ENCODE results near the gene OLFM2. TPM values are rescaled to one million over a fixed set of nuclear protein-coding genes. Genes with fewer than 3 reads are reported as not detected.

OLFM2 gene
- polyA plus RNA-seq, 2 of the 4 experiments (the other 2 are of a cell fraction), result 6.5 to 8.0 TPM

GRCh38 chr19:9940778-9941177 is 4.5 kb upstream of the OLFM2 start (continued):
- TF ChIP-seq HOXA7 (CRISPR knock-in tag; IDR thresholded peaks at IDR 0.05), result no peak
- no peak for TF ChIP-seq EHF (CRISPR knock-in tag; IDR thresholded peaks at IDR 0.05)
- TF ChIP-seq PBX3 (IDR thresholded peaks at IDR 0.05), result no peak
- TF ChIP-seq RARB (CRISPR knock-in tag; IDR thresholded peaks at IDR 0.05), result no peak
- TF ChIP-seq JUN (IDR thresholded peaks at IDR 0.05), result no peak
- no peak for TF ChIP-seq MAFK (IDR thresholded peaks at IDR 0.05; ENCODE audit: partially characterized antibody)
- TF ChIP-seq TP53 (CRISPR knock-in tag; IDR thresholded peaks at IDR 0.05), result no peak
- TF ChIP-seq MAZ (IDR thresholded peaks at IDR 0.05; ENCODE audit: borderline replicate concordance, low read depth, low read length), result no peak

GRCh38 chr19:9939301-9939913 is 3.1 kb upstream of the OLFM2 start:
- CTCF ChIA-PET, result interaction anchor here (0.7 to 2.3 kb wide), 5 partner anchors 8 to 88 kb away, joined by 3 to 10 read pairs (median 4); no protein-coding TSS in a partner anchor
- no peak overlapping the region for H3K4me3 ChIP-seq
- peak; percentile 30 to 34; a peak in 2 of 6 replicates for ATAC-seq
- no peak for DNase-seq (ENCODE audit: low read depth in 1 of 2, low spot score in 1 of 2)
- H3K4me1 ChIP-seq, result peaks cover 15% of the 10 kb centered on the region
- WGBS (ENCODE audit: missing lambda C conversion rate), result 30% methylated on average over 3 of the region's 3 CpGs
- POLR2A ChIA-PET, result no interaction called here
- peaks cover 12% of the 10 kb centered on the region; the same call in 2 of the 3 replicates for H3K9me3 ChIP-seq
- no peak overlapping the region for H3K4me2 ChIP-seq
- FAIRE-seq, result no peak
- H3K27ac ChIP-seq, result no peak overlapping the region
- TF ChIP-seq HES2 (IDR thresholded peaks at IDR 0.05) (no peak), REST (IDR thresholded peaks at IDR 0.05) (peak; percentile 71; the same call in 1 of the 2 replicates)

- H3K4me1 ChIP-seq, result peaks cover 17% of the 10 kb centered on the region
- 31% methylated on average over 15 of the region's 20 CpGs for WGBS (ENCODE audit: missing lambda C conversion rate)
- ATAC-seq (no peak), FAIRE-seq (no peak), DNase-seq (ENCODE audit: low read depth in 1 of 2, low spot score in 1 of 2) (no peak)
- POLR2A ChIA-PET, result no interaction called here
- no peak for TF ChIP-seq EP300 (IDR thresholded peaks at IDR 0.05)
- no peak for TF ChIP-seq CBX8 (IDR thresholded peaks at IDR 0.05)
- no peak for TF ChIP-seq HDAC2 (IDR thresholded peaks at IDR 0.05)
- TF ChIP-seq NFE2L2 (conservative IDR thresholded peaks at IDR 0.05; ENCODE audit: low read length), result no peak
- no peak for TF ChIP-seq HOXA7 (CRISPR knock-in tag; IDR thresholded peaks at IDR 0.05)
- no peak for TF ChIP-seq CTCF (IDR thresholded peaks at IDR 0.05)
- no peak for TF ChIP-seq BHLHE40 (IDR thresholded peaks at IDR 0.05; ENCODE audit: low read depth, low read length)
- no peak for TF ChIP-seq ELK1 (IDR thresholded peaks at IDR 0.05; ENCODE audit: low read depth, low read length)
- no peak for TF ChIP-seq RARB (CRISPR knock-in tag; IDR thresholded peaks at IDR 0.05)
- TF ChIP-seq FOXS1 (CRISPR knock-in tag; IDR thresholded peaks at IDR 0.05), result no peak
- no peak for TF ChIP-seq SMC3 (IDR thresholded peaks at IDR 0.05)
- no peak for TF ChIP-seq POLR2A (IDR thresholded peaks at IDR 0.05; ENCODE audit: low read length)
- TF ChIP-seq JUNB (IDR thresholded peaks at IDR 0.05), result no peak
- no peak for TF ChIP-seq HES2 (IDR thresholded peaks at IDR 0.05)
- TF ChIP-seq RAD21 (conservative IDR thresholded peaks at IDR 0.05 in 1 of 2, IDR thresholded peaks at IDR 0.05 in 1 of 2), result no peak
- TF ChIP-seq ATOH8 (CRISPR knock-in tag; IDR thresholded peaks at IDR 0.05; ENCODE audit: low read depth), result no peak
- TF ChIP-seq HEYL (CRISPR knock-in tag; IDR thresholded peaks at IDR 0.05), result no peak
- CTCF ChIA-PET, result interaction anchor here (0.7 to 2.3 kb wide), 2 partner anchors 17 to 90 kb away, joined by 3 to 10 read pairs; no protein-coding TSS in a partner anchor
- H3K27ac ChIP-seq, result no peak overlapping the region
- H3K4me3 ChIP-seq, result peak overlapping the region; percentile 56; the same call in 2 of the 3 replicates
- H3K4me2 ChIP-seq, result peak overlapping the region; percentile 95
- H3K9me3 ChIP-seq, result peaks cover 7% of the 10 kb centered on the region; the same call in 1 of the 3 replicates
Observed at GRCh38 chr19:9937001-9937411, 691 bp upstream of the OLFM2 start.
